Osteoblast (primary cell): ENCODE measurements around the gene NEU1. TPM values are rescaled to one million over a fixed set of nuclear protein-coding genes. Genes with fewer than 3 reads are reported as not detected.

Experiments
- DNase-seq: peaks from one replicate; pipeline ENCODE4 v3.0.0; 2011; ENCODE audit warnings: low spot score, mixed read lengths; ENCODE audit not compliant: insufficient read length; ENCODE audit errors: missing footprints
- H2AFZ ChIP-seq: 2 replicates; pipeline ENCODE4 v1.6.0; 2011; ENCODE audit warnings: mild to moderate bottlenecking, low read length
- H3K27ac ChIP-seq: 2 replicates; pipeline ENCODE4 v1.5.1; 2011; ENCODE audit warnings: mild to moderate bottlenecking, low read depth, low read length, moderate library complexity
- H3K27me3 ChIP-seq: 2 replicates; pipeline ENCODE4 v1.6.0; 2012; ENCODE audit warnings: mild to moderate bottlenecking, control low read depth, inconsistent platforms, low read length, moderate library complexity; ENCODE audit not compliant: insufficient read depth
- H3K36me3 ChIP-seq: 2 replicates; pipeline ENCODE4 v1.5.1; 2011; ENCODE audit warnings: mild to moderate bottlenecking, low read length, control low read depth, moderate library complexity; ENCODE audit not compliant: insufficient read depth
- H3K4me1 ChIP-seq: 2 replicates; pipeline ENCODE4 v1.5.1; 2011; ENCODE audit warnings: mild to moderate bottlenecking, low read length, control low read depth, moderate library complexity; ENCODE audit not compliant: insufficient read depth
- H3K4me2 ChIP-seq: 2 replicates; pipeline ENCODE4 v1.6.0; 2011; ENCODE audit warnings: mild to moderate bottlenecking, low read length; ENCODE audit not compliant: insufficient read depth
- H3K4me3 ChIP-seq: fragments of 200-600 bp; sonication (generic); 3 replicates; pipeline ENCODE4 v1.5.1; 2012; ENCODE audit warnings: mild to moderate bottlenecking, low read length, inconsistent platforms; ENCODE audit not compliant: insufficient read depth
- H3K79me2 ChIP-seq: 2 replicates; pipeline ENCODE4 v1.6.0; 2012; ENCODE audit warnings: mild to moderate bottlenecking, low read length, control low read depth, inconsistent platforms; ENCODE audit not compliant: insufficient read depth
- H3K9me3 ChIP-seq: 2 replicates; pipeline ENCODE4 v1.5.1; 2011; ENCODE audit warnings: low read depth, low read length, control low read depth
- H4K20me1 ChIP-seq: 2 replicates; pipeline ENCODE4 v1.6.0; 2012; ENCODE audit warnings: mild to moderate bottlenecking, low read length, control low read depth; ENCODE audit not compliant: insufficient read depth
- CTCF ChIP-seq: IDR thresholded peaks from 2 replicates; pipeline ENCODE4 v1.5.1; 2011; ENCODE audit warnings: mild to moderate bottlenecking, low read depth, low read length, moderate library complexity; ENCODE audit errors: extremely low read depth
- total RNA-seq: library from RNA; depleted of rRNA; stranded (reverse); fragments of >200 nt; gene quantifications from 2 replicates; pipeline ENCODE4 v1.2.3, GENCODE V29; 2012

The NEU1 gene
- total RNA-seq, 1 donor = 117 TPM

GRCh38 chr6:31888276-31889258 is 25.9 kb upstream of the NEU1 start:
- H2AFZ ChIP-seq = no peak overlapping the region
- H3K4me1 ChIP-seq = no peaks in the 10 kb centered on the region
- TF ChIP-seq CTCF = peak; percentile 70
- no peak overlapping the region for H3K4me3 ChIP-seq
- H3K4me2 ChIP-seq = no peak overlapping the region
- no peaks in the 10 kb centered on the region for H3K27me3 ChIP-seq
- H3K27ac ChIP-seq = no peak overlapping the region
- H3K36me3 ChIP-seq = peaks cover 70% of the 10 kb centered on the region
- no peaks in the 10 kb centered on the region for H3K9me3 ChIP-seq
- DNase-seq = peak; percentile 92
- H4K20me1 ChIP-seq = no peaks in the 10 kb centered on the region
- no peaks in the 10 kb centered on the region for H3K79me2 ChIP-seq

- peaks cover 70% of the 10 kb centered on the region for H3K36me3 ChIP-seq
- H3K27ac ChIP-seq = no peak overlapping the region
- no peak overlapping the region for H3K4me3 ChIP-seq
- DNase-seq = peak; percentile 86
- H3K79me2 ChIP-seq = no peaks in the 10 kb centered on the region
- TF ChIP-seq CTCF = no peak
- no peaks in the 10 kb centered on the region for H3K27me3 ChIP-seq
- H3K9me3 ChIP-seq = no peaks in the 10 kb centered on the region
- H3K4me2 ChIP-seq = no peak overlapping the region
- H2AFZ ChIP-seq = no peak overlapping the region
- no peaks in the 10 kb centered on the region for H3K4me1 ChIP-seq
- no peaks in the 10 kb centered on the region for H4K20me1 ChIP-seq
Observed at GRCh38 chr6:31887173-31888007, 24.8 kb upstream of the NEU1 start.

- DNase-seq = peak; percentile 11
- Histone ChIP-seq H3K4me1 (no peaks in the 10 kb centered on the region), H3K27ac (no peak overlapping the region), H3K4me3 (no peak overlapping the region), H3K9me3 (no peaks in the 10 kb centered on the region), H3K4me2 (no peak overlapping the region), H3K27me3 (no peaks in the 10 kb centered on the region), H3K36me3 (peaks cover 65% of the 10 kb centered on the region), H3K79me2 (no peaks in the 10 kb centered on the region), H4K20me1 (no peaks in the 10 kb centered on the region), H2AFZ (no peak overlapping the region)
- TF ChIP-seq CTCF = no peak
Observed at GRCh38 chr6:31886541-31886991, 23.9 kb upstream of the NEU1 start.
